Choroid plexus epithelial cell (primary cell): ENCODE measurements around the gene AP3M1.

ENCODE experiments used
- DNase-seq: peaks from one replicate; pipeline ENCODE4 v3.0.0-alpha.2; 2010; ENCODE audit warnings: low read depth
- H3K4me3 ChIP-seq: 2 replicates; pipeline ENCODE4 v1.5.1; 2011; ENCODE audit warnings: low read depth, mild to moderate bottlenecking, control low read depth, low read length, moderate library complexity
- TF ChIP-seq, protein P1 (sequence below): conservative IDR thresholded peaks from 2 replicates; pipeline ENCODE4 v1.5.1; 2011; ENCODE audit warnings: low read depth, mild to moderate bottlenecking, control low read depth, inconsistent platforms, low read length, moderate library complexity

The AP3M1 gene

DNA sequence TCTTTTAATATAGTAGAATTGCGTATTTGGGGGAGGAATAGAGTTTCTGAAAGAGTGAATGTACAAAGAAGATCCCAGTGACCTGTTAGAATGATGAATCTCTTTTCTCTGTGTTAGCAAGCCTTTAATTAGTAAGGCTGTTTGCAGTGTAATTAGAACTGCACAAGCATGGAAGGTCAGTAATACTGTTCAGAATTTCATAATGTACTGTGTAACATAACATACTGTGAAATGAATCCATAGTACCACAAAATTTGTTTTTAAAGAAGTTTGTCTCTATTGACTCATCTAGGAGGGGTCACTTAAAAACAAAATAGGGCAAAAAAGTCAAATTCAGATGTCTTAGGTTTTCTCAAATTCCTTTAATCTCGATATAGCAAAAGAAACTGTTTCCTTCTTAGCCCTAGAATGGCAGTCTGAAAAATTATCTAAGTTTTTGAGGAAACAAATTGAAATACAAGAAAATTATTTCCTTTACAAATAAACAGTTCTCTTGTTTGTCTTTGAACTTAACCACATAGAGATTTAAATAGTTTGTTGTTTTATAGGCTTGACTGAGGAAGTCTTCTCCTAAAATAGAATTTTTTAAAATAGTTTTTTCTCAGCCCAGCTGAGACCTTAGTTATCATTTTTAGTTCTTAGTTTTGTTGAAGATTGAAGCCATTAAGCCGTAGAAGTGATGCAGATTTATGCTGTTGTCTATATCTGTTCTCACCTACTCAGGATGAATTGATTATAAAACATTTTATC is 12.9 kb upstream of the AP3M1 start:
- no peak for DNase-seq
- TF ChIP-seq, protein P1, sequence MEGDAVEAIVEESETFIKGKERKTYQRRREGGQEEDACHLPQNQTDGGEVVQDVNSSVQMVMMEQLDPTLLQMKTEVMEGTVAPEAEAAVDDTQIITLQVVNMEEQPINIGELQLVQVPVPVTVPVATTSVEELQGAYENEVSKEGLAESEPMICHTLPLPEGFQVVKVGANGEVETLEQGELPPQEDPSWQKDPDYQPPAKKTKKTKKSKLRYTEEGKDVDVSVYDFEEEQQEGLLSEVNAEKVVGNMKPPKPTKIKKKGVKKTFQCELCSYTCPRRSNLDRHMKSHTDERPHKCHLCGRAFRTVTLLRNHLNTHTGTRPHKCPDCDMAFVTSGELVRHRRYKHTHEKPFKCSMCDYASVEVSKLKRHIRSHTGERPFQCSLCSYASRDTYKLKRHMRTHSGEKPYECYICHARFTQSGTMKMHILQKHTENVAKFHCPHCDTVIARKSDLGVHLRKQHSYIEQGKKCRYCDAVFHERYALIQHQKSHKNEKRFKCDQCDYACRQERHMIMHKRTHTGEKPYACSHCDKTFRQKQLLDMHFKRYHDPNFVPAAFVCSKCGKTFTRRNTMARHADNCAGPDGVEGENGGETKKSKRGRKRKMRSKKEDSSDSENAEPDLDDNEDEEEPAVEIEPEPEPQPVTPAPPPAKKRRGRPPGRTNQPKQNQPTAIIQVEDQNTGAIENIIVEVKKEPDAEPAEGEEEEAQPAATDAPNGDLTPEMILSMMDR, result no peak
- H3K4me3 ChIP-seq, result no peak overlapping the region

DNA sequence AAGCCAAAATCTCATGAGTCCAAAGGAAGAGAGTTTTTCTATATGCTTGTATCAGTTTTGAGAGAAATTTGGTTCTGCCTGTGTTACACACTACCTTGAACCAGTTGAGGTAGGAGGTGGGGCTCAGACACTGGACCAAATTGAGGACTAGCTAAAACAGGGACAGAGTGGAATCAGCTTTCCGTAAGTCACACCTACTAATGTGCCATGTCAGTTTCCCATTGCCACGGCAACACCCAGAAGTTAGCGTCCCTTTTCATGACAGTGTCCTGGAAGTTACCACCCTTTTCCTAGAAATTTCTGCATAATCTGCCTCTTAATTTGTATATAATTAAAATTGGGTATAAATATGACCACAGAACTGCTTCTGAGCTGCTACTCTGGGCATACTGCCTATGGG is 9.4 kb upstream of the AP3M1 start:
- DNase-seq, result no peak
- TF ChIP-seq, protein P1, result no peak
- H3K4me3 ChIP-seq, result no peak overlapping the region

DNA sequence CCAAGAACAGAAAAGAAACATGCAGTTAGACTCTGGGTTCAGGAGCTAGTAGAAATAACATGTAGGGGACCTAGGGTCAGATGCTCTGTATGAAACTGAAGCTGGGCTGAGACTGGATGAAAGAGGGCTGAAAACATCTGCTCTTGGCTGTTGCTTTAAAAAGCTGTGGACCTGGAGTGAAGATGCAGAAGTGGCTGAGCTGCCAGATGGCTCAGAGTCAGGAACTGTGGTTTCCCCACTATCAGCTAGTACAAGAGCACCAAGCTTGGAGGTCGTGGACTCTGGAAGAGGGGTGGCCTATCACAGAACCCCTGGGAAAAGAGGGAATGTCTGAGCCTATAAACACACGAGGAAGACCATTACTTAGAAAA is 6.3 kb upstream of the AP3M1 start:
- peak; percentile 90 for DNase-seq
- TF ChIP-seq, protein P1, result no peak
- no peak overlapping the region for H3K4me3 ChIP-seq

DNA sequence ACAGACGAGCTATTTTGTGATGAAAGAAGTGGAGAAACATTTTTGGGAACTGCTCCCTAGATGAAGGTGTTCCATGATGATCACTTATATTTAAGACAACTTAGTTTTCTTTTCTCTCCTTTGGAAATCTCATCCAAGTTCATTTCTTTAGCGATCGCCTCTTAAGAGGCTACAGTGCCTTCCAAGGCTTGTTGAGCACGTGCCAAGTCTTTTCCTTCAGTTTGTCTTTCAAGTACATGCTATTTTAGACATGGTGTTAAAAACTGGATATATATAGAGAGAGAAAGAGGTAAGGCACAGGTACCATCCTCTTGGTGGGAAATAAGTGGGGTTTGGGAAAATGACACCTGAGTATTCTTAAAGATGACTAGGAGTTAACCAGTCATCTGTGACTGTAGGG is 3.0 kb upstream of the AP3M1 start:
- no peak for DNase-seq
- TF ChIP-seq, protein P1, result no peak
- no peak overlapping the region for H3K4me3 ChIP-seq

DNA sequence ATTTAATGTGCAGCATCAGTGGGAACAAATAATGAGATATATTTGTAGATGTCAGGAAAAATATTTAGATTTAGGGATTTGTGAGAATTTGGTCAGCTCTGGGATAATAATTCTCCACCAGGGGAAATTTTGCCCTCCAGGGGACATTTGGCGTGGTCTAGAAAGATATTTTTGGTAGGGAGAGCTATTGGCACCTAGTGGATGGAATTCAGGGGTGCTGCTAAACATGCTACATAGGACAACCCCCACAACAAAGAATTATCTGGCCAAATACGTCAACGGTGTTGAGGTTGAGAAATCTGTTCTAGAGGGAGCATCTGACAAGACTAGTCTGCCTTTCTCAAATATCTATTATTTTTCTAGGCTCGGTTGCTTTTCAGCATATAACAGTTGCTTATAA is 2.5 kb upstream of the AP3M1 start:
- peak; percentile 93 for DNase-seq
- TF ChIP-seq, protein P1, result peak; percentile 73
- no peak overlapping the region for H3K4me3 ChIP-seq

DNA sequence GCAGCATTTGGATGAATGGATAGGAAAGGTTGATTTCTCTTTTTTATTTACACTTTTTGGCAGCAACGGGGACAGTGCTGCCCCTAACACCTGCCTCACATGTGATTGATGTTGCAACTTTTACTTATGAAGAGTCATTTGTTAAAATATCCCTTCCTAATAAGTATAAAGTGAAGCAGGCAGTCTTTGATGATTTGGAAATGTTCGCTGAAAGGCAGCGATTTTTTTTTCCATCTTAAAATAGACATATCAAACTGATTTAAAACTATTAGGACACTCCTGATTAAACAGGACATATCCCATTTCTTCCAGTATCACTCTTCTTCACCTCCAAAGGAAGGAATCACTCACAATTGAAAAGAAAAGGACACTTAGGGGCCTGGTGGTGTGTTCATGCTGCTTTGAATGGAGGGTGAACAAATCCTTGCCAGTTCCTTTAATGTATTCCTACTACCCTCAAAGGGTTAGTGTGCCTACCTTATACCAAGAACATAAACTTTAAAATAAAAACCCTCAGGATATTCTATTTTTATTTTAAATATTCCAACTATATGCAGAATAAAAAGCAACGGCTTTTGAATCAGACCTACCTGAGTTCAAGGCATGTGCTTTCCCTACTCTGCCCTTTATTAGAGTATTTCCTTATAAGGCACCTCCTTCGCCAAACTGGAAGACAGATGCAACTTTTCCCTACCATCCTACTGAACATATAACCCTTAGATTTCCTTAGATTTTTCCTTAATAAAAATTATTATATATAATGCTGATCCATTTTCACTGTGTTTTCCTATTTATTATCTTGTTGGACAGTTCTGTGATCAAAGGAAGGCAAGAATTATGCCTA is 1.5 kb upstream of the AP3M1 start:
- no peak for DNase-seq
- TF ChIP-seq, protein P1, result no peak
- H3K4me3 ChIP-seq, result peak overlapping the region; percentile 100
